NB4 (cell line): Measurements from ENCODE around the gene KBTBD13.

Experiments used
- DNase-seq: peaks from one replicate; pipeline ENCODE4 v3.0.0; 2010; ENCODE audit warnings: low read depth
- H3K4me3 ChIP-seq: one replicate; pipeline ENCODE4 v1.5.1; 2011; ENCODE audit warnings: mild to moderate bottlenecking, low read depth, low read length, moderate library complexity
- MAX ChIP-seq: IDR thresholded peaks from 2 replicates; pipeline ENCODE4 v1.6.1; 2011; ENCODE audit warnings: low read depth, low read length
- MYC ChIP-seq: IDR thresholded peaks from 2 replicates; pipeline ENCODE4 v1.6.1; 2011; ENCODE audit warnings: low read depth, low read length
- POLR2A ChIP-seq: IDR thresholded peaks from 2 replicates; pipeline ENCODE4 v1.6.1; 2011; ENCODE audit warnings: mild to moderate bottlenecking; ENCODE audit not compliant: insufficient read length; ENCODE audit errors: extremely low read depth
- TF ChIP-seq, protein P1 (sequence below): IDR thresholded peaks from one replicate; pipeline ENCODE4 v1.5.1; 2012; ENCODE audit warnings: low read depth, low read length

KBTBD13 gene

GRCh38 chr15:65085207-65085753 lies 8.7 kb downstream of the KBTBD13 start:
- DNase-seq = no peak
- no peak overlapping the region for H3K4me3 ChIP-seq
- TF ChIP-seq POLR2A (no peak), MAX (no peak), MYC (no peak)
- TF ChIP-seq, protein P1, sequence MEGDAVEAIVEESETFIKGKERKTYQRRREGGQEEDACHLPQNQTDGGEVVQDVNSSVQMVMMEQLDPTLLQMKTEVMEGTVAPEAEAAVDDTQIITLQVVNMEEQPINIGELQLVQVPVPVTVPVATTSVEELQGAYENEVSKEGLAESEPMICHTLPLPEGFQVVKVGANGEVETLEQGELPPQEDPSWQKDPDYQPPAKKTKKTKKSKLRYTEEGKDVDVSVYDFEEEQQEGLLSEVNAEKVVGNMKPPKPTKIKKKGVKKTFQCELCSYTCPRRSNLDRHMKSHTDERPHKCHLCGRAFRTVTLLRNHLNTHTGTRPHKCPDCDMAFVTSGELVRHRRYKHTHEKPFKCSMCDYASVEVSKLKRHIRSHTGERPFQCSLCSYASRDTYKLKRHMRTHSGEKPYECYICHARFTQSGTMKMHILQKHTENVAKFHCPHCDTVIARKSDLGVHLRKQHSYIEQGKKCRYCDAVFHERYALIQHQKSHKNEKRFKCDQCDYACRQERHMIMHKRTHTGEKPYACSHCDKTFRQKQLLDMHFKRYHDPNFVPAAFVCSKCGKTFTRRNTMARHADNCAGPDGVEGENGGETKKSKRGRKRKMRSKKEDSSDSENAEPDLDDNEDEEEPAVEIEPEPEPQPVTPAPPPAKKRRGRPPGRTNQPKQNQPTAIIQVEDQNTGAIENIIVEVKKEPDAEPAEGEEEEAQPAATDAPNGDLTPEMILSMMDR = no peak

DNA sequence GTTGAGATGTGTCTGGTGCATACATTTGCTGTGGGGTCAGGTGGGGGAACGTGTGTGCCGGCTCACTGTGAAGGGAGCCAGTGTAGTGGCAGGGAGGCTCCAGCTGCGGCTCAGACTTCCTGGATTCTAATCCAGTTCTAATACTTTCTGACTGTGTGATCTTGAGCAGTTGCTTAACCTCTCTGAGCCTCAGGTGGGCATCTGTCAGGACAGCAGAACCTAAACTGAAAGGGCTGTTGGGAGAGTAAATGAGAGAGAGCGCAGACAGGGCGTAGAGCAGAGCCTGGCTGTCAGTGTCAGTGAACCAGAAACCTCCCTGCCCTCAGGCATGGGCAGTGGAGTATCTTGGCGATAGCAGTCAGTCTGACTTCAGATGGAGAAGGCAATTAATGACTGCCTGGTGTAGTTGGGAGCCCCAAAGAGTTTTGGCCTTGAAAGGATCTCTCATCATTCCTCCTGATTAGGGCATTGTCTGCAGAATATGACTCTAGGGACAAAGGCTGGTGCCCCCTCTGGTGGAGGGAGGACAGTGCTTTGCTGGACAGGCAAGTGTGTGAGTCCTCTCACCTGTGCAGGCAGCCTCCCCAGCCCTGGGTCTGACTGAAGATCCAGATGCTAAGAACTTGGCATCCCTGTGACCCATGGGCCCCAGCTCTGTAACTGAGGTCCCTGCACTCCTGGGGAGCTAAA lies 9.6 kb downstream of the KBTBD13 start:
- TF ChIP-seq POLR2A (no peak), MYC (0 out of 2 replicates have a peak, but pooled peaks have one; percentile 9)
- TF ChIP-seq, protein P1 = peak; percentile 60
- peak; percentile 46 for DNase-seq

GRCh38 chr15:65086680-65087111 lies 10.2 kb downstream of the KBTBD13 start:
- TF ChIP-seq MYC (no peak), MAX (no peak), POLR2A (no peak)
- TF ChIP-seq, protein P1 = no peak
- H3K4me3 ChIP-seq = no peak overlapping the region
- DNase-seq = peak; percentile 27

More for the DNA sequence above, 9.6 kb downstream of the KBTBD13 start:
- H3K4me3 ChIP-seq = no peak overlapping the region

DNA sequence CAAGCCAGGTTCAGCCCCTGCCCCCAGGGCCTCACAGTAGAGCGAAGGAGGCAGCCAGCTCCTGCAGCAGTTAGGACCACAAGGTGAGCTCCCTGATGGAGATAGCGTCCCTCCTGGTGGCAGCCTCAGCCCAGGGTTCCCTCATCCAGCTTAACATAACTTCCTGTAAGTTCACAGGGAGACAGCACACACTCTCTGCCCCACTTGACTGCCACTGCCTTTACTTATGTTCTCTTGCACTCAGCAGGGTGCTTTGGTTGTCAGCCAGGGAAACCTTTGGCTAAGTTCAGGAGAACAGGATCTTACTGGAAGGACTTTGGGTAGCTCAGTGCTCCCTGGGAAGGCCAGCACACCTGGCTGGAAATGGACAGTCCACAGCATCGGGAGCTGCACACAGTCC lies 10.9 kb downstream of the KBTBD13 start:
- TF ChIP-seq MYC (no peak), POLR2A (no peak), MAX (no peak)
- TF ChIP-seq, protein P1 = no peak
- H3K4me3 ChIP-seq = no peak overlapping the region
- no peak for DNase-seq

DNA sequence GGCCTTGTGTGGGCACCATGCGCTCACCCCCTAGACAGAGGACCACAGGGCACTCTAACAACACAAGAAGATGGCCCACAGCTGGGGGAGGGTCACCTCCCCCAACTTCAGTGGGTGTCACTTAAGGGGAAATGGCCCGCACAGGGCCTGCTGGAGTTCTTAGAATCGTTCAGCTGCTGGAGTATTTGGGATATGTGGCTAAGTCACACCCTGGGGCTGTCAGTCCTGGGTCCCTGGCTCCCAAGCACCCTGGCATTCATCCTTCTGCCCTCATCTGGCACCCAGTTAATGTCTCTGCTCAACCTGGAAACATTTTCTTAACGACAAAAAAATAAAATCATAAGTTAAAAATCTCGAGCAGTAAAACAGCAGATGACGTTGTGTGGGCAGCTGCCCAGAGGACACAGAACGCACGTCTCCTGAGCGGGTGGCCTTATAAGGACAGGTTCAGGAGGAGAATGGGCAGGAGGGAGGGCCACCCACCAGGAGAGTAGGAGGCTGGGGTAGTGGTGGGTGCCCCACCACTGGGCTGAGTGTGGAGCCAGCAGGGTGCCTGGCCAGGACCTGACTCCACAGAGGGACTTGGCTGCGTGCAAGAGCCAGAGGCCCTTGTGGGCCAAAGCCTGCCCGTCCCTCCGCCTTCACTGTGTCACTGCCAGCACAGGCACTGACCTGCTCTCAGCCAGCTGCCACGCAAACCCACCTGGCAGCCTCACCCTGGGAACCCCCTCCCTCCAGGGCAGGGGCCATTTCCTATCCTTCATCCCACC lies 11.5 kb downstream of the KBTBD13 start:
- DNase-seq = no peak
- TF ChIP-seq, protein P1 = no peak
- H3K4me3 ChIP-seq = no peak overlapping the region
